Measurements from ENCODE around the gene UMAD1. TPM values are rescaled to one million over a fixed set of nuclear protein-coding genes. Genes with fewer than 3 reads are reported as not detected.

The UMAD1 gene
- total and polyA plus RNA-seq, 8 donors: 5.0 to 20.8 (median 17.2) TPM

DNA sequence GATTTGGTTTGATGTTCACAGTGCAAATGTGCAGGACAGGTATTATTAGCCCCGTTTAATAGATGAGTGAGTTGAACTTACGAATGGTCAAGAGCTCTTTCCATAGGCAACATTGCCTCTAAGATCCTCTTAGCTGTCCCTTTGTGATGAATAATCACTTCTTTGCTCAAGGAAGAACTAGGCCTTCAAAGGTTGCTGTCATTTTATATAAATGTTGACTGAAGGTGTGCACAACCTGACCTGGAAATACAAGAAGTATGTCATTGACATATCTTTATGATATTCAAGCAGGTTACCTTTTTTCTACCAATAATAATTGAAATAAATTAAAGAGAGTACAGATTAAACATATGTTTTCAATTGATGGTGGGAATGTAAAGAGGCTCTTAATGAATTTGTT lies 279.5 kb downstream of the UMAD1 start:
- ATAC-seq (peak; percentile 11 to 34 (median 12)), FAIRE-seq (peak; percentile 20), DNase-seq (no peak)
- Histone ChIP-seq H3K36me3 (no peaks in the 10 kb centered on the region), H3K4me1 (peaks cover 9 to 14% (median 10%) of the 10 kb centered on the region in 3 donors), H3K9me3 (no peaks in the 10 kb centered on the region), H3K27me3 (no peaks in the 10 kb centered on the region), H3K27ac (no peak overlapping the region), H3K4me3 (peak overlapping the region in 2 of 4 donors; percentile 11 to 22)
- TF ChIP-seq CTCF (IDR thresholded peaks at IDR 0.05): no peak
- 70 to 81% methylated on average over 2 of the region's 2 CpGs for WGBS, 2 donors
- intact Hi-C loops (cut with DNase I): no loop called here

DNA sequence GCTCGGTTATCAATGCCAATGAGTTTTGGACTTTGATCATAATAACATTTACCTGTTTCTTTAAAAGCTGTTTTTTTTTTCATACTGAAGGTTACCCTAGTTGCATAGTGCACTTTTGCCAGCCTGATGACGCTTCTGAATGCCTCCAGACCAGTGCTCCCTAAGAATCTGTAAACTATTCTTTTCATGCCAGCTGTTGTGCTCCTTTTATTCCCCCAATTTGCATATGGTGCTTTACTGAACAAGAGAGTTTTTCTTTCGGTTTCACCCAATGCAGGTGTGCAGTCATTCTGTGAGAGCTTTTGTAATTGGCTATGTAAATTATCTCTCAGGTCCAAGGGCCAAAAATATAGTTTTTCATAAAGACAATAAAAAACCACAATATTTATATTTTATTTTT lies 279.9 kb downstream of the UMAD1 start:
- DNase-seq (peak in 4 of 6 donors; percentile 12 to 27 (median 24)), ATAC-seq (peak; percentile 72 to 83 (median 82)), FAIRE-seq (peak; percentile 56)
- 29 to 33% methylated on average over 3 of the region's 3 CpGs for WGBS, 2 donors
- H3K27me3 ChIP-seq: no peaks in the 10 kb centered on the region
- peaks cover 9 to 14% (median 10%) of the 10 kb centered on the region in 3 donors for H3K4me1 ChIP-seq
- H3K27ac ChIP-seq: no peak overlapping the region
- H3K9me3 ChIP-seq: no peaks in the 10 kb centered on the region
- no peak for TF ChIP-seq CTCF (IDR thresholded peaks at IDR 0.05)
- no peaks in the 10 kb centered on the region for H3K36me3 ChIP-seq
- peak overlapping the region in 2 of 4 donors; percentile 11 to 22 for H3K4me3 ChIP-seq
- intact Hi-C loops (cut with DNase I): no loop called here

GRCh38 chr7:7921830-7922229 lies 281.3 kb downstream of the UMAD1 start:
- no peaks in the 10 kb centered on the region for H3K27me3 ChIP-seq
- no peak overlapping the region for H3K27ac ChIP-seq
- H3K9me3 ChIP-seq: no peaks in the 10 kb centered on the region
- H3K4me1 ChIP-seq: peaks cover 9 to 14% (median 10%) of the 10 kb centered on the region in 3 donors
- ATAC-seq (peak; percentile 47 to 71 (median 60)), DNase-seq (no peak), FAIRE-seq (no peak)
- H3K36me3 ChIP-seq: no peaks in the 10 kb centered on the region
- H3K4me3 ChIP-seq: no peak overlapping the region
- TF ChIP-seq CTCF (IDR thresholded peaks at IDR 0.05): no peak
- intact Hi-C loops (cut with DNase I): no loop called here

DNA sequence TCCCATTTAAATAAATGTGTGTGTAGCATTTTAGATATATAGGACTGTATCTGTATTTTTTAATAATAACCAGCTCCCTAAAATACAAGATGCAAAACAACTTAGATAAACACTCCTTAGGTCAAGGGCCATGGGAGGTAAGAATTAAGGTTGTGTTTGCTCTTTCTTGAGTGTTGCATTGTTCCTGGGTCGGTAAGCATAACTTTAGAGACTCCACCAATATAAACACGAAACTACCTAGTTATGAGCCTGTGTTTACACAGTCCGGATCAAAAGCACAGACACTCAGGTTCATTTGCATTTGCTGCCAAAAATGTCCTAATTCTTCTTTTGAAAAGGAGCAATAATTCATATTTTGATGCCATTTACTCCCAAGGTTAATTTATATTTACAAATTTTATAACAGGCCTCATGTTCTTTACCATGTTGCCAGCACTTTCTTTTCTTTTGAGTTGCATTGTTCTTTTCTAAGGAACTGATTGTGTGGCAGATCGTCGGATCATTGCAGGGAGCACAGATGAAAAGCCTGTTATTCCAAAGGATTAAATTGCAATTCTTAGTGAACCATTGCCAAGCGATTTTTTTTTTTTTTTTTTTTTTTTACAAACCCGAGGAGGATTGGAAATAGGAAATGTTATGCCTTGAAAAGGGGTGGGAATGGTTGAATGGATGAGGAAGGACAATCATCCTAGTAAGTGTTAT lies 282.3 kb downstream of the UMAD1 start:
- ATAC-seq (peak; percentile 35 to 56 (median 42)), DNase-seq (no peak), FAIRE-seq (no peak)
- H3K4me1 ChIP-seq: peaks cover 9 to 14% (median 10%) of the 10 kb centered on the region in 3 donors
- no peak overlapping the region for H3K27ac ChIP-seq
- H3K27me3 ChIP-seq: no peaks in the 10 kb centered on the region
- H3K4me3 ChIP-seq: no peak overlapping the region
- H3K36me3 ChIP-seq: no peaks in the 10 kb centered on the region
- intact Hi-C loops (cut with DNase I): no loop called here
- H3K9me3 ChIP-seq: no peaks in the 10 kb centered on the region
- 34 to 36% methylated on average over 7 of the region's 7 CpGs for WGBS, 2 donors
- TF ChIP-seq CTCF (IDR thresholded peaks at IDR 0.05): no peak

GRCh38 chr7:7923818-7924217 lies 283.3 kb downstream of the UMAD1 start:
- WGBS, 2 donors: 84 to 89% methylated on average over 1 of the region's 1 CpG
- intact Hi-C loops (cut with DNase I): no loop called here
- Histone ChIP-seq H3K36me3 (no peaks in the 10 kb centered on the region), H3K4me1 (peaks cover 9 to 14% (median 10%) of the 10 kb centered on the region in 3 donors), H3K4me3 (no peak overlapping the region), H3K27ac (no peak overlapping the region), H3K9me3 (no peaks in the 10 kb centered on the region), H3K27me3 (no peaks in the 10 kb centered on the region)
- DNase-seq (no peak), ATAC-seq (no peak), FAIRE-seq (no peak)
- no peak for TF ChIP-seq CTCF (IDR thresholded peaks at IDR 0.05)
